ENCODE results near the gene FGD2.

FGD2 gene

GRCh38 chr6:37018198-37019064, 13.0 kb downstream of the FGD2 start:
- TF ChIP-seq ZFP3 (CRISPR knock-in tag; IDR thresholded peaks at IDR 0.05) (no peak), SNAI2 (CRISPR knock-in tag; IDR thresholded peaks at IDR 0.05) (no peak), OSR1 (CRISPR knock-in tag; IDR thresholded peaks at IDR 0.05) (no peak), ISL1 (CRISPR knock-in tag; IDR thresholded peaks at IDR 0.05) (no peak), ZNF70 (CRISPR knock-in tag; IDR thresholded peaks at IDR 0.05) (no peak)
- peak; percentile 99 for ATAC-seq

- no peak for ATAC-seq
- TF ChIP-seq ESRRG (CRISPR knock-in tag; IDR thresholded peaks at IDR 0.05) (no peak), SNAI2 (CRISPR knock-in tag; IDR thresholded peaks at IDR 0.05) (no peak), ZFP3 (CRISPR knock-in tag; IDR thresholded peaks at IDR 0.05) (no peak), CREB5 (CRISPR knock-in tag; IDR thresholded peaks at IDR 0.05; ENCODE audit: low read depth) (no peak), ARNTL (CRISPR knock-in tag; IDR thresholded peaks at IDR 0.05; ENCODE audit: borderline replicate concordance, low read depth) (no peak), ZNF565 (CRISPR knock-in tag; conservative IDR thresholded peaks at IDR 0.05; ENCODE audit: low read depth) (no peak), TCF4 (CRISPR knock-in tag; IDR thresholded peaks at IDR 0.05; ENCODE audit: borderline replicate concordance) (no peak), CSRNP3 (CRISPR knock-in tag; IDR thresholded peaks at IDR 0.05) (no peak), CSDC2 (CRISPR knock-in tag; IDR thresholded peaks at IDR 0.05) (no peak), ZNF70 (CRISPR knock-in tag; IDR thresholded peaks at IDR 0.05) (no peak), TSHZ2 (CRISPR knock-in tag; IDR thresholded peaks at IDR 0.05) (no peak), ZNF8 (CRISPR knock-in tag; IDR thresholded peaks at IDR 0.05) (no peak)
Measured at GRCh38 chr6:37019065-37019450, 13.6 kb downstream of the FGD2 start.

- ATAC-seq: no peak
- TF ChIP-seq TOX (CRISPR knock-in tag; IDR thresholded peaks at IDR 0.05; ENCODE audit: borderline replicate concordance) (no peak), RARB (CRISPR knock-in tag; IDR thresholded peaks at IDR 0.05) (no peak), ZFP30 (CRISPR knock-in tag; IDR thresholded peaks at IDR 0.05) (no peak), OSR1 (CRISPR knock-in tag; IDR thresholded peaks at IDR 0.05) (no peak), ISL1 (CRISPR knock-in tag; IDR thresholded peaks at IDR 0.05) (no peak), CSRNP3 (CRISPR knock-in tag; IDR thresholded peaks at IDR 0.05) (no peak)
Measured at GRCh38 chr6:37020381-37020780, 14.9 kb downstream of the FGD2 start.

GRCh38 chr6:37020812-37021211, 15.4 kb downstream of the FGD2 start:
- no peak for ATAC-seq
- TF ChIP-seq RARB (CRISPR knock-in tag; IDR thresholded peaks at IDR 0.05) (no peak), CSRNP3 (CRISPR knock-in tag; IDR thresholded peaks at IDR 0.05) (no peak), ZNF8 (CRISPR knock-in tag; IDR thresholded peaks at IDR 0.05) (no peak), PATZ1 (CRISPR knock-in tag; IDR thresholded peaks at IDR 0.05; ENCODE audit: borderline replicate concordance) (no peak), TCF4 (CRISPR knock-in tag; IDR thresholded peaks at IDR 0.05; ENCODE audit: borderline replicate concordance) (no peak), ESRRG (CRISPR knock-in tag; IDR thresholded peaks at IDR 0.05) (no peak), GLIS3 (CRISPR knock-in tag; IDR thresholded peaks at IDR 0.05) (no peak), CSDC2 (CRISPR knock-in tag; IDR thresholded peaks at IDR 0.05) (no peak), ARNTL (CRISPR knock-in tag; IDR thresholded peaks at IDR 0.05; ENCODE audit: borderline replicate concordance, low read depth) (no peak), ISL1 (CRISPR knock-in tag; IDR thresholded peaks at IDR 0.05) (no peak), ZNF70 (CRISPR knock-in tag; IDR thresholded peaks at IDR 0.05) (no peak), SNAI2 (CRISPR knock-in tag; IDR thresholded peaks at IDR 0.05) (no peak), POU6F1 (CRISPR knock-in tag; IDR thresholded peaks at IDR 0.05; ENCODE audit: borderline replicate concordance, low read depth) (no peak)
